Forelimb muscle (tissue), 1 donor: ENCODE results near the gene MYOF. TPM values are rescaled to one million over a fixed set of nuclear protein-coding genes. Genes with fewer than 3 reads are reported as not detected.
"Not testable (repeated sequence)": the region's sequence is repeated elsewhere in the genome, so short reads cannot be mapped to it uniquely, and the experiment has no call there.

ENCODE experiments used
- DNase-seq: peaks from one replicate; pipeline ENCODE4 v3.0.0-alpha.2; 2013; ENCODE audit warnings: low read depth
- polyA plus RNA-seq: library from polyadenylated mRNA; unstranded; fragments of 120-200 nt; gene quantifications from one replicate; pipeline ENCODE4 v1.2.1, GENCODE V29; 2013; ENCODE audit not compliant: insufficient read length

MYOF gene
- polyA plus RNA-seq, 1 donor = 52.4 TPM

DNA sequence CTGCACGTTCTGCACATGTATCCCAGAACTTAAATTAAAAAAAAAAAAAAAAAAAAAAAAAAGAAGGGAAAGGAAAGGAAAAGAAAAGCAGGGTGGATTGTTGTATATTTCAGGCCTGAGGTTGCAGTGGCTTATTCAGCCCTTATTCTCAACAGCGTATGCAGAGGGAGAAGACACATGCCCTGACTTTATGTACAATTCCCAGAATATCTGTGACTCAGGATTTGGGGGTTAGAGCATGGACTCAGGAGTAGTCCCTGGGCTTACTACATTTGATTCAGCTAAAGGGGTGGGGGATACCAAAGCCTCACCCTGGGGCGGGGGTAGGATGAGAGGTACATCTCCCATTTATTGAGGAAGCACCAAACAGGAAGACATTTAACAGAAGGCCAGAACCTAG, 137.4 kb downstream of the MYOF start:
- DNase-seq = no peak

GRCh38 chr10:93342921-93343320, 139.2 kb downstream of the MYOF start:
- DNase-seq = no peak

- DNase-seq = no peak
Observed at GRCh38 chr10:93342366-93342765, 139.8 kb downstream of the MYOF start.

DNA sequence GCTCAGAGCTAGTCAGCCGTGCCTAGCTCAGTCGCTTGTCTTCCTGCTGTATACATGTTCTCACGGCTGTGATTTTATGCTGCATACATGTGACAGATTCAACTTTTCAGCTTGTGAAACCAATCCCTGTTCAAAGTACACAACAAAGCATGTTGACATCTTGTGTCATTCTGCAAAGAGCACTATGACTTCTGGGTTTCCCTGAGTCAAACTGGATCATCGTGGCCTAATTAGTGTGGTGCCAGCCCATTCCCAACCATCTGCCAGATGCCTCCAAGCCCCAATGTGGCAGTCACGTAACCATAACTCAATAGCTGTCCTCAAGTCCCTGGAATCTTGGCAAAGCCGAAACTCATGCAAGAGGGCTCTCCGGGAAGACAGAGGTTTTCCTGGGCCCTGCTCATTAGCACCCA, 144.8 kb downstream of the MYOF start:
- DNase-seq = no peak

GRCh38 chr10:93336678-93337077, 145.5 kb downstream of the MYOF start:
- DNase-seq = no peak

- no peak for DNase-seq
Observed at GRCh38 chr10:93336110-93336509, 146.0 kb downstream of the MYOF start.

GRCh38 chr10:93334901-93335327, 147.2 kb downstream of the MYOF start:
- DNase-seq = no peak

GRCh38 chr10:93334181-93334580, 148.0 kb downstream of the MYOF start:
- DNase-seq = no peak

DNA sequence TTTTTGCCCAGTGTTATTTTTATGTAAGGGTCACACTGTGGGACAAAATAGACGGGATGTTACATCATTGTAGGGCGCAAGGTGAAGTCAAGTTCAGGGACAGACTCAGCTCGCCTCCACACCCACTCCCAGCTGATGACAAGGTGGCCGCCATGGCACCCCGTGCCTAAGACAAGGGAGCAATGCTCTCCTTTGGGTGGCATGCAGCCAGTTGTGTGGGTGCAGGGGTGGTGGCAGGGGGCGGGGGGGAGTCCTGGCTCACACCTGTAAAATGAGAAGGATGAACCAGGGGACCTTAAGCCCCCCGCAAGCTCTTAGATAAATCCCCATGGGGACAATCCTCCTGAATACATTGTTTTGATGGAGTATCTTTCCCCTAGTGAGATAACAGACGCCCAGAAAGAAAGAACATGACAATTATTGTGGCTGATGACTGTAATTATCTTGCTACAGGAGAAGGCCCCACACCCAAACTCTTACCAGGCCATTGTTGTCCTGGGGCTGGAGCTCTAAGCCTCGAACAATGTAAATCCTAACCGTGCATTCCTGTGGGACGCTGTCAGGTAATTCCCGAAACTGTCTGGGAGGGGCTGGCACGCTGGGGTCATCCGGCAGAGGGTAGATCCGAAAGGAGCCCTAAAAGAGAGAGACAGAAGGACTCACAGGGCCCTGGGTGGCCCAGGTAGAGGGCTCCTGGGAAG, 148.7 kb downstream of the MYOF start:
- DNase-seq = no peak

DNA sequence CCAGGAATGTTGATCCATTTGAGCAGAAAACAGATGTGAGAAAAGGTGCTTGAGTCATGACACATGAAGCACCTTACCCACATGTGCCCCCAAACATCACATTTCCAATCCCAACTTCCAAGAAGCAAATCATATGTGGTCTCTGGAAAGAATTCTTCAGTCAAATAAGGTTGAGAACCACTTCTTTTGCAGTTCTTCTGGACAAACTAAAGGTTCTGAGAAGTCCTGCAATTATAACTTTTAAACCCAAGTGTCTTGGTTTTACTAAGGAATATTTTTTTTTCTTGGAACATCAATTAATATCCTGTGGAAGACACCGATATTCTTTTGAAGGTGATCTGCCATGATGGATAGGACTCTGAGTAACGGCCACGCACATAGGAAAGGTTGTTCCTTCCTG, 151.3 kb downstream of the MYOF start:
- DNase-seq = no peak

- DNase-seq = no peak
Observed at GRCh38 chr10:93319896-93320295, 162.2 kb downstream of the MYOF start.

GRCh38 chr10:93319096-93319495, 163.0 kb downstream of the MYOF start:
- DNase-seq = no peak

DNA sequence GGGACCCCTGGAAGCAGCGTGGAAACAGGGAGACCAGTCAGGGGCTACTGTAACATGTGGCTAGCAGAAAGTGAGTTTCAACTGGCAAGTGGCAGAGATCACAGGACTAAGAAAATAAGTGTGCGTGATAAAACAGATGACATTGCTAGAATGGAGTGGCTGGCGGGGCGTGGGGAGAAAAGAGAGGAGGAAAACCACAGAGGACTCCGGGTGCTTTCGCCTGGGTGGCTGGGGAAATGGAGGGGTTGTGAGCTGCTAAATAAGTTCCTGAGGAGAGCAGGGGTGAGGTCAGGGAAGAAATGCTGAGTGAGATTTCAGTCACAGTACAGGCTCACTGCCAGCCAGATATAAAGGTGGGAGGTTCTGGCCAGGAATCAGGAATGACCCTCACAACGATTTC, 166.9 kb downstream of the MYOF start:
- DNase-seq = no peak

DNA sequence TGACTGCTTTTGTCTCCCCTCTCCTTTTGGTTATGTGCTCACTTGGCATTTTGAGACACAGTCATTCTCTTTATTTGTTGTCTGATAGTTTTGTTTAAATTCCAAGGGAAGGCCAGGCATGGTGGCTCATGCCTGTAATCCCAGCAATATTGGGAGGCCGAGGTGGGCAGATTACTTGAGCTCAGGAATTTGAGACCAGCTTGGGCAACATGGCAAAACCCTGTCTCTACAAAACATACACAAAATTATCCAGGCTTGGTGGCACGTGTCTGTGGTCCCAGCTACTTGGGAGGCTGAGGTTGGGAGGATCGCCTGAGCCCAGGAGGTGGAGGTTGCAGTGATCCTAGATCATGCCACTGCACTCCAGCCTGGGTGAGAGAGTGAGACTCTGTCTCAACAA, 167.5 kb downstream of the MYOF start:
- DNase-seq = not testable (repeated sequence)

GRCh38 chr10:93313798-93314197, 168.3 kb downstream of the MYOF start:
- DNase-seq = no peak

DNA sequence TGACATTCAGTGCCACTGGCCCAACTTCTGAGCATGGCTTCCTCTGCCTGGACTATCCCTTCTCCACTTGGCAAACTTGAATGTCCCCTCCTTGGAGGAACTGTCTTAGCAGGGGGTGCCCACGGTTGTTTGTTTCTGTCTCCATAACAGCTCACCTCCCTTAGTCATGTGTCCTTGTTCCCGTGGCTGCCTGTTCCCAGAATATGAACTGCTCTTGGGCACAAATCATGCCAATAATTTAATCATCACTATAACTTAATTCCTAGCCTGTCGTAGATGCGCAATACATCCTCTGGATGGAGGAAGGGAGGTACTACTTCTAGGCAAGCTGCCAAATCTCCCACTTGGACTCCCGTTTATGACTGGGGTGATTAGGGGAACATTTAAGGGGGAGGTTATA, 173.1 kb downstream of the MYOF start:
- DNase-seq = no peak

DNA sequence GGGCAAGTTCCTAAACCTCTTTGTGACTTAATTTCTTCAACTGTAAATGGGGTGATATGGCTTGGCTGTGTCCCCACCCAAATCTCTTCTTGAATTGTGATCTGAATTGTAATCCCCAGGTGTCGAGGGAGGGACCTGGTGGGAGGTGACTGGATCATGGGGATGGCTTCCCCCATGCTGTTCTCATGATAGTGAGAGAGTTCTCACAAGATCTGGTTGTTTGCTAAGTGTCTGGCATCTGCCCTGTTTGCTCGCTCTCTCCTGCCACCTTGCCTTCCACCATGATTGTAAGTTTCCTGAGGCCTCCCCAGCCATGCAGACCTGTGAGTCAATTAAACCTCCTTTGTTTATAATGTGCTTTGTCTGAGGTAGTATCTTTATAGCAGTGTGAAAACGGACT, 177.0 kb downstream of the MYOF start:
- no peak for DNase-seq

DNA sequence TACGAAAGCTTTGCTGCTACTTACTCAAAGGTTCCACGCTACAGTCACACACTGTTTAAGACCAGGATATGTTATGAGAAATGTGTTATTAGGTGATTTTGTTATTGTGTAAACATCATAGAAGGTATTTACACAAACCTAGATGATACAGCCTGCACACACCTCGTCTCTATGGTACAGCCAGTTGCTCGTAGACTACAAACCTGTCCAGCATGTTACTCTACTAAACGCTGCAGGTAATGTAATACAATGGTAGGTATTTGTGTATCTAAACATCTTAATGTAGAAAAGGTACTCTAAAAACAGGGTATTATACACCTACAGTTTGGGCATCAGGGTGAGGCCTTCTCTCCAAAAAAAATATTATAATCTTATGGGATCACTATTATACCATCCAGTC, 181.2 kb downstream of the MYOF start:
- DNase-seq = no peak

GRCh38 chr10:93300288-93300917, 181.7 kb downstream of the MYOF start:
- no peak for DNase-seq

GRCh38 chr10:93299606-93300287, 182.4 kb downstream of the MYOF start:
- DNase-seq = no peak

- no peak for DNase-seq
Observed at GRCh38 chr10:93299195-93299594, 182.9 kb downstream of the MYOF start.

DNA sequence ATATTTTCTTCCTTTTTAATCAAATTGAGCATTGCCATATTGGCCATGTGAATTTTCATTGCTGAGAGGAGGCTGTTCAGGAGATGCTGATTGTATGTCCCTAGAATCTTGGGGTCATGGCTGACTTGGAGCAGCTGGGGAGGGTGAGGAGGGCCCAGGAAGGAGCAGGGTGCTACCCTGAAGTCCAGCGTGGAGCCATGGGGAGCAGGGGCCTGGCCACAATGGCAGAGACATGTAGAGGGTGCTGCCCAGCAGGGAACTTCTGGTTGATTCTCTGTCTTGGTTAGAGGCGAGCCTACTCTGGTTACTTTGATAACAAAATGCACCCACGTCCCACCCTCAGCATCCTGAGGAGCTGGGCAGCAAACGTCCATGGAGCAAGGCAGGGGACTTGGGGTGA, 186.0 kb downstream of the MYOF start:
- no peak for DNase-seq

- DNase-seq = no peak
Observed at GRCh38 chr10:93293999-93294398, 188.1 kb downstream of the MYOF start.
